Activated CD8-positive, alpha-beta memory T cell treated with anti-CD3 and anti-CD28 coated beads, Interleukin-2, amount 50 U/mL, for 24 hours (primary cell): Measurements from ENCODE around the gene MMP24.

Experiments
- DNase-seq: peaks from one replicate; pipeline ENCODE4 v3.0.0-alpha.2; 2020; ENCODE audit errors: extremely low read depth

MMP24 gene

GRCh38 chr20:35293303-35294292 is 67.1 kb downstream of the MMP24 start:
- DNase-seq: no peak

- DNase-seq: no peak
Observed at GRCh38 chr20:35294293-35294685, 67.8 kb downstream of the MMP24 start.

DNA sequence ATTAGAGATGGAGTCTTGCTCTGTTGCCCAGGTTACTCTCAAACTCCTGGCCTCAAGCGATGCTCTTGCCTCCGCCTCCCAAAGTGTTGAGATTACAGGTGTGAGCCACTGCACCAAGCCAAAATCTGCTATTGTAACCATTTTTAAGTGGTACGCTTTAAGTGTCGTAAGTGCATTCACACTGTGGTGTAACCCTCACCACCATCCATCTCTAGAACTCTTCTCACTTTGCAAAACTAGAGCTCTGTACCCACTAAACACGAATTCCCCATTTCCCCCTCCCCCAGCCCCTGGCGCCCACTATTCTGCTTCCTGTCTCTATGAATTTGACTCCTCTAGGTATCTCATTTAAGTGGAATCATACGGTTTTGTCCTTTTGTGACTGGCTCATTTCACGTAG is 68.6 kb downstream of the MMP24 start:
- no peak for DNase-seq

GRCh38 chr20:35295674-35296073 is 69.2 kb downstream of the MMP24 start:
- no peak for DNase-seq

DNA sequence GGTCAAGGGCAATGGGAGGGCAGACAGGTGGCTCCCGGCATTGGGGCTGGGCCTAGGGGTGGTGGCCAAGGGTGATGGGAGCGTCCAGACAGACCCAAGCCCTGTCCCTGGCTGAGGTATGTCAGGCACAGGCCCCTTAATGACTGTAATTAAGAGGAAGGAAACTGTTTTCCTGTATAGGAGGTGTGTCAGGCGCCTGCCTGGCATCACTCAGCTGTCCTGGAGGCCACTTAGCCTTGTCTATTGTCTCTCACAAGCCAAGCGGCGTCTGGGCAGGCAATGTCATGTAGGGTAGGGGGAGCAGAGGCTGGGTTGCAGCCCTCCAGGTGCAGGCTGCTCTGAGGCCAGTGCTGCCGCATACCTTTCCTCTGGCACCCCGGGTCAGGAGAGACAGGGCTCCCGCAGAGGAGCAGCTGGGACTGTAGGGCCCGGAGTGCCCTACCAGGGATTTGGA is 69.6 kb downstream of the MMP24 start:
- DNase-seq: no peak

DNA sequence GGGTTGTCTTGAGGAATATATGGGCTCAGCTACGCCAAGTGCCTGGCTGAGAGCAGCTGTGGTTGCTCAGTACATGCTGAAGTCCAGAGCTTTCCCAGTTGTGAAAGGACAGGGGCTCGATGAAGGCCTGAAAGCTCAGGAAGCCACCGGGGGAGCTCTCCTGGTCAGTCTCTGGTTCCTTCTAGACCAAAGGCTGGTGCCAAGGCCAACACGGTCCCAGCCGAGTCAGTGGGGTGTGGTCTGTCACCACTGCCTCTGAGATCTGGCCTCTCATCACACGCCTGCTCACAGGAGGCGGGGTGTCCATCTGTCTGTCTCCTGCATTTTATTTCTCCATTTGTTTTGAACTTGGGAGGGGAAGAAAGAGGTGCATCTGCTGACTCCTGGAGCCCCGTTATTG is 70.7 kb downstream of the MMP24 start:
- no peak for DNase-seq

GRCh38 chr20:35297740-35298139 is 71.2 kb downstream of the MMP24 start:
- no peak for DNase-seq

DNA sequence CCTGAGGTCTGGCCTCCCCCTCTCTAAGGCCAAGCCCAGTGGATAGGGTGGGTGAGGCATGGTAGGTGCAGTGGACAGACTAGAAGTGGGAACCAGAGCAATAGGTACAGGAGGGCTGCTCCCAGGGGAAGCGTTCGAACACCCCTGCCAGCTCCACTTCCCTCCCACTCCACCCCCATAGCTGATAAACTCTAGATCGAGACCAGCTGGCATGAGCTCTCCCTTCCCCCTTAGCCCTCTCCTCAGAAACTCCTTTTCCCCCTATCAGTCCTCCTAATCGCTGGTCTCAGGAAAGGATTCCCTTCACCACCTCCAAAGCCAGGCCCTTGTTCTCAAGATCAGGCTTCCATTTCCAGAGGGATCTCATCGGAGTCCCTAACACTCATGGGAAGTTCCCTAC is 71.8 kb downstream of the MMP24 start:
- DNase-seq: no peak

DNA sequence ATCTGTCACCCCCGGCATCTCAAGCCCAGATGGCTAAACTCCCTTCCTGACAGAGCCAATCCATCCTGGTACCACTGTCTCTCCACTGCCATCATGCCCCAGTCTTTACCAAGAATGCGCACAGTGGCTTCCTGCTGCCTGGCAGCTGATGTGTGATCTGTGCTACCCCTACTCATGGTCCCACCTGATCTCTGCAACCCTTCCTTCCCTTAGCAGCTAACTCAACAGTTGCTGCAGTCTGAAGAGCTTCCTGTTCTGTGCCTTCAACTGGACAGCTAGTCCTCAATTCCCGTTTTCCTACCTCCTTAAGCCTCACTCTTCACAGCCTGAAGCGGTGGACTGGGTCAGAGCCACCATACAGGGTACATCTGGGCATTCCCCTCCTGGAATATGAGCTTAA is 73.3 kb downstream of the MMP24 start:
- DNase-seq: no peak

- no peak for DNase-seq
Observed at GRCh38 chr20:35300469-35301262, 74.2 kb downstream of the MMP24 start.

- DNase-seq: no peak
Observed at GRCh38 chr20:35301426-35301825, 74.9 kb downstream of the MMP24 start.

DNA sequence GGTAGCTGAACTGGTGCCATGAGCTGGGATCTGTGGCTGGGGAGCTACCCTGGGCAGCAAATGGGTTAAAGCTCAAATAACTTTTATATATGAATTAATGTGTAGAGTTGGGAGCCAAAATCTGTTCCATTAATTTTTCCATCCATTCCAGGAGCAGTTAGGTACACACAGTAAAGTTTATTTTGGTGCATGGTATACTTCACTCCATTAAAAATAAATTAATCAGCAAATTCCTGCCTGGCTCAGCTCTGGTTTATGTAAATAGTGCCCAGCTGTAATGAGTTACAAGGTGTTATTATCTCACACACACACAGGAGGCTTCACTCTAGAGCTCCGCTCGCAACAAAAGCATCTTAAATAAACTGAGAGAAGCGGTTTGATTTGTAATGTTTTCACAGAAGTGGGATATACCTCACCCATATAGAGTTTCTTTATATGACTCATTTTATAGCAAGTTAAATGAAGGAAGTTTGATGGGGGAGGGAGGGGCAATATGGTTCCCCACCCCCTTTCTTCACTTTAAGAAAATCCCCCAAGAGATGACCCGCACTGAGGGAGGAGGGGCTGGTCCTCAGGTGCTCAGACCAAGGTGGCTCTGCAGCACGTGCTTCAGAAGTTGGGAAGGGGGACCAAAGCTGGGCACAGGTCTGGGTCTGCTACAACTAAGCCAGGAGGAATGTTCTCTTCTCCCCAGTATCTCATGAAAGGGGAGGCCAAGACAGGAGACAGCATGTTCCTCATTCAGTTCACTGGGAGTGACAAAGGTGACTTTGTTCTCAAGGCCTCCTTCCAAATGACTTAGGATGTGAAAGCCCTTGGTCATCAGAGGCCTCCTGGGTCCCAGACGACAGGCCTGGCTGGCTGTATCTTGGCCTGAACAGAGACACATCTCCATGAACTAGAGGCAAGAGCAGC is 76.2 kb downstream of the MMP24 start:
- no peak for DNase-seq

- no peak for DNase-seq
Observed at GRCh38 chr20:35303382-35303734, 76.9 kb downstream of the MMP24 start.

DNA sequence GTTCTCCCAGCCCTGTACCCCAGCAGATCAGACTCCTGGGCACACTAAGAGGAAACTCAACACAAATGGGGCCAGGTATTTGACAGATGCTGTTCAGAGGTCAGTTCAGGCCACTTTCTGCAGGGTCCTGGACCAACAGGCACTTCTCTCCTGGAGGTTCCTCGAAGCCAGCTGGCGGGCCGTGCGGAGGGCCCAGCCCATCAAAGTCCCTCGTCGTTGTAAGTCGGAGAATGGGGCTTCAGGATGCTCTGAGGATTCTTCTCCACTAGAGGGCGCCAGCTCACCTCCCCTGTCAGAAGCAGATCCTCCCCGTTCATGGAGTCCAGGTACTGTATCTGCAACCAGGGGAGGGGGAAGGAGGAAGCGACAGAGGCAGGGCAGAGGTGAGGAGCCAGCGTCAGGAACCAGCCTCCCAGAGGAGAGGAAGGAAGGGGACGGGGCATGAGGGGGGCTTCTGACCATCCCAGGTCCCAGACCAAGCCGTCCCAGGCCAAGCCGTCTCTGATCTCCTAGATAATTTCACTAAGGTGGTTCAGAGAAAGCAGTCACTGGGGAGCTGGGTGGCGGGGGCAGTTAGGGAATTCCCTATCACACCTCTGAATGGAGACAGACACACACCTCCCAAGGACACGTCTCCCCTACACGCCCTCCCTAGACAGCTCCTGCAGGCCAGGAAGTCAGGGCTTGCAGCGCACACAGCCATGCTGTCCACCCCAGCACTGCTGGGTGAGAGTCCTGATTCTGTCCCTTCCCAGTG is 77.4 kb downstream of the MMP24 start:
- peak; percentile 75 for DNase-seq

- DNase-seq: no peak
Observed at GRCh38 chr20:35304956-35305355, 78.5 kb downstream of the MMP24 start.

- DNase-seq: peak; percentile 69
Observed at GRCh38 chr20:35305682-35306556, 79.4 kb downstream of the MMP24 start.

GRCh38 chr20:35306931-35307517 is 80.5 kb downstream of the MMP24 start:
- no peak for DNase-seq

- DNase-seq: no peak
Observed at GRCh38 chr20:35307666-35308653, 81.5 kb downstream of the MMP24 start.
